ENCODE data around the gene FTL.

The FTL gene

DNA sequence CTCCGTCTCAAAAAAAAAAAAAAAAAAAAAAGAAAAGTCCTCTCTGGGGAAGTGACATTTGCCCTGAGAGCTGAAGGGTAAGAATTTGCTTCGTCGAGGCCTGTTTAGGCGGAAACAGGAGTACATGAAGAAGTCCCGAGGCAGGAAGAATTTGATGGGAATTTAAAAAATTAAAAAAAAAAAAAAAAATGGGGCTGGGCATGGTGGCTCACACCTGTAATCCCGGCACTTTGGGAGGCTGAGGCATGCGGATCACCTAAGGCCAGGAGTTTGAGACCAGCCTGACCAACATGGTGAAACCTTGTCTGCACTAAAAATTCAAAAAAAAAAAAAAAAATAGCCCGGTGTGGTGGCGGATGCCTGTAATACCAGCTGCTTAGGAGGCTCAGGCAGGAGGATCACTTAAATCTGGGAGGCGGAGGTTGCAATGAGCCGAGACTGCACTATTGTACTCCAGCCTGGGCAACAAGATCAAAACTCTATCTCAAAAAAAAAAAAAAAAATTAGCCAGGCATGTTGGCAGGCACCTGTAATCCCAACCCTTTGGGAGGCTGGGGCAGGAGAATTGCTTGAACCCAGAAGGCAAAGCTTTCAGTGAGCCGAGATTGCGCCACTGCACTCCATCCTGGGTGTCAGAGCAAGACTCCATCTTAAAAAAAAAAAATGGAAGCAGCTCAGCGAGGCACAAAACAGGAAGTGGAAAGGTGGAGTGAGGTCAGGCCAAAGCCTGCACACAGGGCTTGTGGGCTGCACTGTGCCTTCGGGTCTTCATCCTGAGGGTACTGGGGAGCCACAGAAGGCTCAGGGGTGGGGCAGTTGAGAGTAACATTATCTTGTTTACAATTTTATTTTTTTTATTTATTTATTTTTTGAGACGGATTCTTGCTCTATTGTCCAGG lies 5.5 kb upstream of the FTL start:
- no peak overlapping the region for H3K27ac ChIP-seq (ENCODE audit: low read depth, low read length, severe bottlenecking)
- WGBS, 2 experiments (ENCODE audit: insufficient coverage in 2 of 2), result 78 to 89% methylated on average over 7 to 13 of the region's 16 CpGs
- H3K4me3 ChIP-seq (ENCODE audit: extremely low read depth, insufficient read depth, low read length, poor library complexity, severe bottlenecking), result no peak overlapping the region
- H3K4me1 ChIP-seq (ENCODE audit: control insufficient read depth, insufficient read depth, low read length, poor library complexity, severe bottlenecking), result peaks cover 34% of the 10 kb centered on the region
- H3K9me3 ChIP-seq (ENCODE audit: control insufficient read depth, low read length), result no peaks in the 10 kb centered on the region
- H3K36me3 ChIP-seq (ENCODE audit: control insufficient read depth, insufficient read depth, low read length), result peaks cover 52% of the 10 kb centered on the region

DNA sequence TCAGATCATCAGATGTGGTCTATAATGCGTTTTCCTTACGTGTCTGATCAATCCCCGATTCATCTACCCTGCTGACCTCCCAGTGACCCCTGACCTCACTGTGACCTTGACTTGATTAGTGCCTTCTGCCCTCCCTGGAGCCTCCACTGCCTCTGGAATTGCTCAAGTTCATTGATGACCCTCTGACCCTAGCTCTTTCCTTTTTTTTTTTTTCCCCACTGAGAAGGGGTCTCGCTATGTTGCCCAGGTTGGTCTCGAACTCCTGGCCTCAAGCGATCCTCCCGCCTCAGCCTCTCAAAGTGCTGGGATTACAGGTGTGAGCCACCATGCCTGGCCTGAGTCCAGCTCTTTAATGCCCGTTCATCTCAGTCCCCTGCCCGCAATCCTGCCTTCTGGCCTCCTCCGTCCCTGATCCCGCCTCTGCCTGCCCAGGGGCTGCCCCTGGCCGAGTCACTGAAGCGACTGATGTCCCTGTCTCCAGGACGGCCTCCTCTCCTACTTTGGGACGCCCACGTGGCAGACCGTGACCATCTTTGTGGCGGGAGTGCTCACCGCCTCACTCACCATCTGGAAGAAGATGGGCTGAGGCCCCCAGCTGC lies 4.0 kb upstream of the FTL start:
- no peaks in the 10 kb centered on the region for H3K9me3 ChIP-seq (ENCODE audit: control insufficient read depth, low read length)
- peaks cover 27% of the 10 kb centered on the region for H3K4me1 ChIP-seq (ENCODE audit: control insufficient read depth, insufficient read depth, low read length, poor library complexity, severe bottlenecking)
- peak overlapping the region; percentile 8 for H3K27ac ChIP-seq (ENCODE audit: low read depth, low read length, severe bottlenecking)
- H3K4me3 ChIP-seq (ENCODE audit: extremely low read depth, insufficient read depth, low read length, poor library complexity, severe bottlenecking), result no peak overlapping the region
- WGBS, 2 experiments (ENCODE audit: insufficient coverage in 2 of 2), result 93% methylated on average over 17 of the region's 19 CpGs
- H3K36me3 ChIP-seq (ENCODE audit: control insufficient read depth, insufficient read depth, low read length), result peaks cover 52% of the 10 kb centered on the region

DNA sequence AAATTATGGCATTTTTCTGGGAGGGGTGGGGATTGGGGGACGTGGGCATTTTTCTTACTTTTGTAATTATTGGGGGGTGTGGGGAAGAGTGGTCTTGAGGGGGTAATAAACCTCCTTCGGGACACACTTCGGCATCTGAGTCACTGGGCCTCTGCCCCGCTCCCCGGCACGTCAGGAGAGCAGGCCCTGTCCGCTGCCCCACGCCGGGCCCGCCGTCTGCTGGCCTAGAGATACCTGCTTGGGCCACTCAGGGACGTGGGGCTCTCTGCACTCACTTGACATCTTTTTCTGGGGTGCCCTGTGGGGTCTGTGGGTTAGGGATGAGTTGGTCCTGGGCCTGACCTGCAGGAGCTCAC lies 3.5 kb upstream of the FTL start:
- peaks cover 25% of the 10 kb centered on the region for H3K4me1 ChIP-seq (ENCODE audit: control insufficient read depth, insufficient read depth, low read length, poor library complexity, severe bottlenecking)
- H3K9me3 ChIP-seq (ENCODE audit: control insufficient read depth, low read length), result no peaks in the 10 kb centered on the region
- H3K4me3 ChIP-seq (ENCODE audit: extremely low read depth, insufficient read depth, low read length, poor library complexity, severe bottlenecking), result no peak overlapping the region
- WGBS, 2 experiments (ENCODE audit: insufficient coverage in 2 of 2), result 79 to 85% methylated on average over 6 to 11 of the region's 12 CpGs
- H3K27ac ChIP-seq (ENCODE audit: low read depth, low read length, severe bottlenecking), result peak overlapping the region; percentile 97
- peaks cover 53% of the 10 kb centered on the region for H3K36me3 ChIP-seq (ENCODE audit: control insufficient read depth, insufficient read depth, low read length)

DNA sequence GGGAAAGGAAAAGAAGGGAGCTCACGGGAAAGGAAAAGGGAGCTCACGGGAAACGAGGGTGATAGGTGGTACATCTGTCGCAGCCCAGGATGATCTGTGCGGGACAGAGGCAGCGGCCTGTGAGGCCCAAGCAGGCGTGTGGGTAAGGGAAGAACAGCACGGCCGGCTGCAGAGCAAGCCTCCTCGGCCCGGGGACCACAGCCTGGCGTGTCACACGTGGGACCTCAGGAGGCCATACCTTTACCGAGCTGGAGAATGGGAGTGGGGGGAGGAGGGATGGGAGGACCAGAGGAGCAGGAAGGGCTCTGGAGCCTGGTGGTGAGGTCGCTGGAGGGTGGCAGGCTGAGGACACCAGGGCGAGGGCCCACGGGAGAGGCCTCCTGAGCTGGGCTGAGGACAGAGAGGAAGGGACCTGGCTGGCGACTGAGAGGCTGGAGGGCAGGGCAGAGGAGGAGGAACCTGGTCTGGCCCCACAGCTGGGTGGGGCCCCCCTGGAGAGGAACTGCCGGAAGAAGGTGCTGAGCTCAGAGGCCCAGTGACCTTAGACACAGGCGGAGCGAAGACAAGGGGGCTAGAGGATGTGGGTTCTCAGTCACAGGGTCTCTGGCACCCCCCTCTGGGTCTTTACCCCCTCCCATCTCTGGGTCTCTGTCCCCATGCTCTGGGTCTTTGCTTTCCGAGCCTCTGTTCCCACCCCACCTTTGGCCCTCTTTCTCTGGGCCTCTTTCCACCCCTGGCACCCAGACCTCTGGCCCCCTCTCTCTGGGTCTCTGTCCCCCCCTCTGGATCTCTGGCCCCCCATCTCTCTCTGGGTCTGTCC lies 2.9 kb upstream of the FTL start:
- WGBS, 2 experiments (ENCODE audit: insufficient coverage in 2 of 2), result 74 to 76% methylated on average over 19 to 22 of the region's 22 CpGs
- Histone ChIP-seq H3K4me1 (ENCODE audit: control insufficient read depth, insufficient read depth, low read length, poor library complexity, severe bottlenecking) (peaks cover 25% of the 10 kb centered on the region), H3K4me3 (ENCODE audit: extremely low read depth, insufficient read depth, low read length, poor library complexity, severe bottlenecking) (no peak overlapping the region), H3K9me3 (ENCODE audit: control insufficient read depth, low read length) (no peaks in the 10 kb centered on the region), H3K27ac (ENCODE audit: low read depth, low read length, severe bottlenecking) (peak overlapping the region; percentile 97), H3K36me3 (ENCODE audit: control insufficient read depth, insufficient read depth, low read length) (peaks cover 53% of the 10 kb centered on the region)

DNA sequence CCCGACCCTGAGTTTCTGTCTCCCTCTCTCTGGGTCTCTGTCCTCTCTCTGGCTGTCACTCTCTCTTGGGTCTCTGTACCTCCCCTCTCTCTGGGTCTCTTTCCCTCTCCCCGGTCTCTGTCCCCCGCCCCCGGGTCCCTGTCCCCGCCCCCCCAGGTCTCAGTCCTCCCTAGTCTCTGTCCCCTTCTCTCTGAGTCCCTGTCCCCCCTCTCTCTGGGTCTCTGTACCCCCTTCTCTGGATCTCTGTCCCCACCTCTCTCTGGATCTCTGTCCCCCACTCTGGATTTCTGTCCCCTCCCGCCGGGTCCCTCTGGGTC lies 2.3 kb upstream of the FTL start:
- WGBS, 2 experiments (ENCODE audit: insufficient coverage in 2 of 2), result 50% methylated on average over 2 of the region's 7 CpGs; no CpG with 5 or more reads in 1 of the 2 experiments

DNA sequence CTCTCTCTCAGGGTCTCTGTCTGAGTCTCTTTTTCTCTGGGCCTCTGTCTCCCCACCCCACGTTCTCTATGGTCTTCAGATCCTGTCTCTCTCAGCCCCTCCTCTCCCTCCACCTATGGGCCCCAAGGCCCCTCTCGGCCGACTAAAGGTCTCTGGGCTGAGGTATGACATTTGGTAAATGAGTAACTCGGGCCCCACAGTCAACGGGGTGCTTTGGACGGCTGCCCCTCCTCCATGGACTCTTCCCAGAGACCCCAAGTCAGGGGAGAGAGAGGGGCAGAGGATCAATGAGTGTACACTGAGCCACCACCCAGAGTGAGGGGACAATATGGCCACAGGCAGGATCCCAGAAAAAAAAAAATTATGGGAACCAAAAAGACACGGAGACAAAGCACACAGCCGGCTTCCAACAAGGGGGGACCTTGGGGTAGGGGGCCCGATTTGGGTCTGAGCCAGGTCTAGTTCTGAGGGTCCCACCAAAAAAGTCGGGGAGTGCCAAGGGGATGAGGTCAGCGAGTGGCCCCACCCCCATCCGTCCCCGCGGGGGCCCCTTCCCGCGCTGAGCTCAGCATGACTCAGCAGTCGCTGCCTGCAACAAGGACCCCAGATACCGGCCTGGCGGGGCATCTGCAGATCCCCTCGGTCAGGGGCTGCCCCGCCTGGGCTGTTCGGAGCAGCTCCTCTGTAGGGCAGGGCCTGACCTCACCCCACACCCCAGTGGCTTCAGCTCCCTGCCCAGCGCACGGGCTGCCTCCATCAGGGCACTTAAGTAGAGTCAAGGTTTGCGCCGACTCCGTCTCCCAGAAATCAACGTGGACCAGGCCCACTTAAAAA lies 1.5 kb upstream of the FTL start:
- peaks cover 46% of the 10 kb centered on the region for H3K36me3 ChIP-seq (ENCODE audit: control insufficient read depth, insufficient read depth, low read length)
- peak overlapping the region; percentile 97 for H3K27ac ChIP-seq (ENCODE audit: low read depth, low read length, severe bottlenecking)
- no peaks in the 10 kb centered on the region for H3K9me3 ChIP-seq (ENCODE audit: control insufficient read depth, low read length)
- H3K4me1 ChIP-seq (ENCODE audit: control insufficient read depth, insufficient read depth, low read length, poor library complexity, severe bottlenecking), result peaks cover 25% of the 10 kb centered on the region
- WGBS, 2 experiments (ENCODE audit: insufficient coverage in 2 of 2), result 8 to 10% methylated on average over 23 of the region's 28 CpGs
- peak overlapping the region; percentile 18 for H3K4me3 ChIP-seq (ENCODE audit: extremely low read depth, insufficient read depth, low read length, poor library complexity, severe bottlenecking)

More for the DNA sequence above, 2.3 kb upstream of the FTL start:
- peaks cover 51% of the 10 kb centered on the region for H3K36me3 ChIP-seq (ENCODE audit: control insufficient read depth, insufficient read depth, low read length)
- peaks cover 25% of the 10 kb centered on the region for H3K4me1 ChIP-seq (ENCODE audit: control insufficient read depth, insufficient read depth, low read length, poor library complexity, severe bottlenecking)
- no peak overlapping the region for H3K4me3 ChIP-seq (ENCODE audit: extremely low read depth, insufficient read depth, low read length, poor library complexity, severe bottlenecking)
- no peaks in the 10 kb centered on the region for H3K9me3 ChIP-seq (ENCODE audit: control insufficient read depth, low read length)
- peak overlapping the region; percentile 97 for H3K27ac ChIP-seq (ENCODE audit: low read depth, low read length, severe bottlenecking)

DNA sequence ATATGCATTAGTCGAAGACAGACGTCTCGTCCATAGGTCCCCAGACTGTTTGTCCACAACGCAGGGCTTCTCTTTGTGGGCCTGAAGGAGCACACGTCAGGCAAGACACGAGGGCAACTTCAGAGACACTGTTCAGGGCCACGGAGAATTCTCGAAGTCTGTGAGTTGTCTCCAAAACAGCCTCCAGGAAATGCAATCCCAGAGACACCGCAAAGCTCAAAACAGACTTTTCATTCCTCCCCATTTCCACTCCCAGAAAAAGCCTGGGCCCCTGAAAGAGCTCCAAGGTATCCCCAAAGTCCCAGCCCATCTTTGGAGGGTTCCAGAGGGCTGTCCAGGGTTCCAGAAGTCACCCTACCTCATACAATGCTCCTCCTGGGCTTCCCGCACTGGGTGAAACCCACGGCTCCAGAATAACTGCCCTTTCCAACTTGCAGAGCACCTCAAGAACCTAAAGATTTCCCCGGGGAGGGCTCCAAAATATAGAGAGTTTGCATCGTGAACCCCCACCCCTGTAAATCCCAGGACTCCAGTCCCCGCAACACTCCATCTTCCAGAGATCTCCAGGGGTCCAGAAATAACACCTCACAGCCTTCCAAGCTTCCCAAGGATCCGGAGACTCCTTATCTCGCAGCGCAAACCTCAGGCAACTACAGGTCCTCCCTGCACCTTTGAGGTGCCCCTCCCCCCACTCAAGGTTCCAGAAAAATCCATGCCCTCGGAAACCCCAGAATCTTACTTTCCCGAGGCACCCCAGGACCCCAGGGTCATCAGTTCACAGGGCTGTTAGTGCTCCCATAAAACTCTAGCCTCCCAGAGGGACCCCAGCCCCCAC lies 687 bp upstream of the FTL start:
- no peaks in the 10 kb centered on the region for H3K9me3 ChIP-seq (ENCODE audit: control insufficient read depth, low read length)
- WGBS, 2 experiments (ENCODE audit: insufficient coverage in 2 of 2), result 21 to 27% methylated on average over 15 to 19 of the region's 19 CpGs
- peak overlapping the region; percentile 97 for H3K27ac ChIP-seq (ENCODE audit: low read depth, low read length, severe bottlenecking)
- H3K4me3 ChIP-seq (ENCODE audit: extremely low read depth, insufficient read depth, low read length, poor library complexity, severe bottlenecking), result peak overlapping the region; percentile 18
- peaks cover 25% of the 10 kb centered on the region for H3K4me1 ChIP-seq (ENCODE audit: control insufficient read depth, insufficient read depth, low read length, poor library complexity, severe bottlenecking)
- peaks cover 49% of the 10 kb centered on the region for H3K36me3 ChIP-seq (ENCODE audit: control insufficient read depth, insufficient read depth, low read length)

DNA sequence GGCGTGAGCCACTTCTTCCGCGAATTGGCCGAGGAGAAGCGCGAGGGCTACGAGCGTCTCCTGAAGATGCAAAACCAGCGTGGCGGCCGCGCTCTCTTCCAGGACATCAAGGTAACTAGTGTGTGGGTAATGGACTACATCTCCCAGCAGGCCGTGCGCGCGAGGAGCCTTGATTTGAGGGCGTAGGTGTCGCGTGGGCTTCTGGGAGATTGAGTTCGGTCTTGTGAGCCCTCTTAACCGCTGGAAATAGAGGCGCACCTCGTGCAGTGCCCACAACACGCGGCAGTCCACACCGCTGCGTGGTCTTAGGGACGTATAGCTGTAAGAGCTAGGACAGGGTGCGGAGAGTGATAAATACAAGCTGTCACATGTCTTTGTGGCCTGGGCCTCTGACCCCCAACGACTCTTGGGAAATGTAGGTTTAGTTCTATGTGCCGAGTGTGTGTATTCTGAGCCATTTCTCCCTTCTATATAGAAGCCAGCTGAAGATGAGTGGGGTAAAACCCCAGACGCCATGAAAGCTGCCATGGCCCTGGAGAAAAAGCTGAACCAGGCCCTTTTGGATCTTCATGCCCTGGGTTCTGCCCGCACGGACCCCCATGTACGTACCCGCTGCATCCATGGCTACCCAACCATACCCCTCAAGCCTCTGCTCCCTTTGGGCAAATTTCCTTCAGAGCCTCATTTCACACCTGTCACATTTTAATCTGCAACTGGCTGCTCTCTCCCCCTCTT lies 864 bp downstream of the FTL start:
- WGBS, 2 experiments (ENCODE audit: insufficient coverage in 2 of 2), result 13 to 17% methylated on average over 28 to 31 of the region's 36 CpGs

DNA sequence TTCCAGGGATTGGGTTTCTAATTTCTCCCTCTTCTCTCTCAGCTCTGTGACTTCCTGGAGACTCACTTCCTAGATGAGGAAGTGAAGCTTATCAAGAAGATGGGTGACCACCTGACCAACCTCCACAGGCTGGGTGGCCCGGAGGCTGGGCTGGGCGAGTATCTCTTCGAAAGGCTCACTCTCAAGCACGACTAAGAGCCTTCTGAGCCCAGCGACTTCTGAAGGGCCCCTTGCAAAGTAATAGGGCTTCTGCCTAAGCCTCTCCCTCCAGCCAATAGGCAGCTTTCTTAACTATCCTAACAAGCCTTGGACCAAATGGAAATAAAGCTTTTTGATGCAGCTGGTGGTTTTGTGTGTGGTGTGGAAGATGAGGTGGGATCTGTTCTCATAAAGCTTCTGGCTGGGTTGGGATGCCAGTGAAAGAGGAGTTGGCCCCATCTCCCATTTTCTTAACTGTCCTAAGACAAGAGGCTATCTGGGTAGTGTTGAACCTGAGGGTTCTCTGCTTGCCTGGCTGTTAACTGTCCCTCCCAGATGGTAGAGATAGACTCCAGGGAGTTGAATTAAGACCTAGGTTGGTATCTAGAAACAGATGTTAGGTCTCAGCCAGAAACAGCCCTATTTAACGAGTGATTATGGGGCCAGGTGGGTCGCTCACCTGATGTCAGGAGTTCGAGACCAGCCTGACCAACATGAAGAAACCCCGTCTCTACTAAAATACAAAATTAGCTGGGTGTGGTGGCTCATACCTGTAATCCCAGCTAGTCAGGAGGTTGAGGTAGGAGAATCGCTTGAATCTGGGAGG lies 1.6 kb downstream of the FTL start:
- WGBS, 2 experiments (ENCODE audit: insufficient coverage in 2 of 2), result 83 to 93% methylated on average over 3 to 8 of the region's 10 CpGs

More for the DNA sequence above, 864 bp downstream of the FTL start:
- Histone ChIP-seq H3K36me3 (ENCODE audit: control insufficient read depth, insufficient read depth, low read length) (peaks cover 52% of the 10 kb centered on the region), H3K27ac (ENCODE audit: low read depth, low read length, severe bottlenecking) (peak overlapping the region; percentile 80), H3K4me3 (ENCODE audit: extremely low read depth, insufficient read depth, low read length, poor library complexity, severe bottlenecking) (peak overlapping the region; percentile 90), H3K4me1 (ENCODE audit: control insufficient read depth, insufficient read depth, low read length, poor library complexity, severe bottlenecking) (peaks cover 25% of the 10 kb centered on the region), H3K9me3 (ENCODE audit: control insufficient read depth, low read length) (no peaks in the 10 kb centered on the region)

More for the DNA sequence above, 1.6 kb downstream of the FTL start:
- H3K4me3 ChIP-seq (ENCODE audit: extremely low read depth, insufficient read depth, low read length, poor library complexity, severe bottlenecking), result peak overlapping the region; percentile 90
- peaks cover 25% of the 10 kb centered on the region for H3K4me1 ChIP-seq (ENCODE audit: control insufficient read depth, insufficient read depth, low read length, poor library complexity, severe bottlenecking)
- H3K9me3 ChIP-seq (ENCODE audit: control insufficient read depth, low read length), result no peaks in the 10 kb centered on the region
- no peak overlapping the region for H3K27ac ChIP-seq (ENCODE audit: low read depth, low read length, severe bottlenecking)
- peaks cover 46% of the 10 kb centered on the region for H3K36me3 ChIP-seq (ENCODE audit: control insufficient read depth, insufficient read depth, low read length)

Data from mesodermal cell (in vitro differentiated cells).